ENCODE results near the gene SLC16A5. TPM values are rescaled to one million over a fixed set of nuclear protein-coding genes. Genes with fewer than 3 reads are reported as not detected.

SLC16A5 gene
- total and polyA plus RNA-seq, 2 experiments from 2014 or later, result 4.8 to 10.6 TPM

DNA sequence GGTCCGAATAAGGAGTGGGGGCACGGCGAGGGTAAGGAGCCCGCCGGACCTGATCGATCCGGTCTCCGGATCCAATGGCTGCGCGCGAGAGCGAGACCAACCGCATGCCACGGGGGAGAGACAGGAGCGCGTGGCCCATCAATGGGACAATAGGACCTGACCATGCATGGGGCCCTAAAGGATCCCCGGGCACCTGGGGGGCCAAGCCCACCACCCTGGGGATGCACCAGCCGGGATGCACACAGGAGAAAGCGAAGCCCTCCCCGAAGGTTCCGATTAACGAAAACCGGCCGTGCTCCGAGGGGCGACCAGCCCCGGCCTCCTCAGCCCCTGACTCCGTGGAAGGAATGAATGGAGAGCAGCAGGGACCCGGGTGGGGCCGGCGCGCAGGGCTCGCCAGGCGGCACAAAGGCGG is 66.0 kb downstream of the SLC16A5 start:
- Histone ChIP-seq H3K36me3 (ENCODE audit: low read depth) (no peaks in the 10 kb centered on the region), H4K20me1 (ENCODE audit: insufficient read depth) (no peaks in the 10 kb centered on the region), H3K4me2 (ENCODE audit: unreplicated experiment) (peak overlapping the region; percentile 84), H3K79me2 (ENCODE audit: insufficient read depth) (peaks cover 54% of the 10 kb centered on the region), H3K4me3 (peak overlapping the region; percentile 93), H2AFZ (peak overlapping the region; percentile 82), H3K9ac (peak overlapping the region; percentile 85), H3K27me3 (replicated peaks; ENCODE audit: insufficient read depth) (no peaks in the 10 kb centered on the region), H3K9me2 (ENCODE audit: insufficient read depth) (no peaks in the 10 kb centered on the region), H3F3A (ENCODE audit: insufficient read depth) (peaks cover 10% of the 10 kb centered on the region), H3K27ac (peak overlapping the region; percentile 59), H3K4me1 (ENCODE audit: insufficient read depth) (peaks cover 9% of the 10 kb centered on the region; the same call in 1 of the 2 replicates), H3K9me3 (ENCODE audit: low read depth) (no peaks in the 10 kb centered on the region)
- in situ Hi-C loops (cut with MboI), result no loop called here
- DNase-seq, result peak; percentile 51
- no peak for TF ChIP-seq EZH2 (IDR thresholded peaks at IDR 0.05; ENCODE audit: insufficient read depth, poor library complexity, severe bottlenecking)
- TF ChIP-seq EZH2phosphoT487 (IDR thresholded peaks at IDR 0.05; ENCODE audit: insufficient read depth, low read depth), result no peak
- WGBS, 2 experiments (ENCODE audit: low coverage in 1 of 2, low lambda C conversion rate in 2 of 2, missing lambda C conversion rate in 2 of 2), result 1 to 2% methylated on average over 32 to 34 of the region's 35 CpGs

DNA sequence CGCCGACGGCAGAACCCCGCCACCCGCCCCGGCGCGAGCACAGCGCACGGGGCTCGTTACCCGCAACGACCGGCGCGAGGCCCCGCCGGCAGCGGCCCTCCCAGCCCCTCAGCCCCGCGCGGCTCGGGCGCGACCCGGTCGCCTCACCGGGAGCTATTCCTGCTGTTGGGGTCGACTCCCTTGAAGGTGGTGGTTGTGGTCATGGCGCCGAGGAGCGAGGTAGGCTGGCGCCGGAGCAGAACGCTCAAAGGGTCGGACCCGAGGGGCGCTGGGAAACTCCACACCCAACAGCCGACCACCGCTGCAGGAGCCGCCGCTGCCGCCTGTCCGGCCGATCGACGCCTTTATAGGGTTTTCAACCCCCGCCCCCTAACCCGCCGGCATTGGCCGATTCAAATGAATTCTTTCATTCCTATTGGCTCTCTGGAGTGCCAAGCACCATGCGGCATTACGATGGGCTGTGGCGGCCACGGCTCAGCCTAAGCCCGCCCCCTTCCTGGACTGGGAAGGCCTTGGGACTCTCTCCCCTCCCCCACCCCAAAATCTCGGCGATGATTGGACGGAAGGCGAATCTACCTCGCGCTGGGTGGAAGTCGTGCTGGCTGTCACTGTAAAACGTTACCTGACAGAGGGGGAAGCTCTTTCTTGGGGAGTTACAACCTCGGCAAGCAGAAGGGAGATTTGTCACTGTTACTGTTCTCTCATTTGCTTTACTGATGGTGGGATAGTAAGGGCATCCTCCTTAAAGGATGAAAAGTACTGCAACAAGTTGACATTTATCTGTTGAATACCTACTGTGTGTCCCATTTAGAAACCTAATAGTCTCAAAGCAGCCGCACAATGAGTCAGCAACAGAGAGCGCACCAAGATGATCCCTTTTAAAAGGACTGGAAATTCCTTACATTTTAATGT is 66.7 kb downstream of the SLC16A5 start, which contains the start of gene JPT1:
Gene JPT1 (minus strand): TSS at position 318 of the 912 bp plus-strand sequence. CDS start 115 bp downstream, at position 203.
- Histone ChIP-seq H3K36me3 (ENCODE audit: low read depth) (no peaks in the 10 kb centered on the region), H3F3A (ENCODE audit: insufficient read depth) (peaks cover 17% of the 10 kb centered on the region), H2AFZ (peak within 1 kb of the TSS; percentile 83), H3K9me2 (ENCODE audit: insufficient read depth) (no peaks in the 10 kb centered on the region), H3K79me2 (ENCODE audit: insufficient read depth) (peaks cover 48% of the 10 kb centered on the region), H3K27me3 (replicated peaks; ENCODE audit: insufficient read depth) (no peaks in the 10 kb centered on the region), H4K20me1 (ENCODE audit: insufficient read depth) (no peaks in the 10 kb centered on the region), H3K9ac (peak within 1 kb of the TSS; percentile 85), H3K4me2 (ENCODE audit: unreplicated experiment) (peak within 1 kb of the TSS; percentile 84), H3K9me3 (ENCODE audit: low read depth) (no peaks in the 10 kb centered on the region), H3K27ac (peak within 1 kb of the TSS; percentile 59), H3K4me1 (ENCODE audit: insufficient read depth) (peaks cover 13% of the 10 kb centered on the region; the same call in 1 of the 2 replicates), H3K4me3 (peak within 1 kb of the TSS; percentile 93)
- 1 to 3% methylated on average over 41 to 59 of the region's 67 CpGs for WGBS, 2 experiments (ENCODE audit: low coverage in 1 of 2, low lambda C conversion rate in 2 of 2, missing lambda C conversion rate in 2 of 2)
- in situ Hi-C loops (cut with MboI), result no loop called here
- TF ChIP-seq EZH2phosphoT487 (IDR thresholded peaks at IDR 0.05; ENCODE audit: insufficient read depth, low read depth) (no peak), EZH2 (IDR thresholded peaks at IDR 0.05; ENCODE audit: insufficient read depth, poor library complexity, severe bottlenecking) (no peak)
- DNase-seq, result peak; percentile 99

DNA sequence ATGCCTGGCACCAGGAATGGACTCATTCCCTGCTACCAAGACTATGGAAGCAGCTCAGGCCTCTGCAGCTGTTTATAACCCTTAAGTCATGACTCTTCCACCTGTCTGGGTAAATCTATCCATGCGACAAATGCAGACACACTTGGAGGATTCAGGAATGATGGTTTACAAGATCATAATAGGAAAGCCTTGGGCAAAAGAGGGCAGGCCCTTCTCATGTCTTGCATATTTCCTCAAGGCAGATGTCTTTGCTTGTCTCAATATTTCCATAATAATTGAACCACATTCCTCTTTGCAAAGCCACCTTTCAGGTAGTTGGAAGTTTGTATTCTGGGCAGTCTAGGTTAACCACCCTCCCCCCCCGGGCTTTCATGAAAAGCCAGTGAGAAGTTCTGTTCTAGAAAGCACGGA is 67.4 kb downstream of the SLC16A5 start:
- Histone ChIP-seq H3K9me3 (ENCODE audit: low read depth) (no peaks in the 10 kb centered on the region), H3K4me2 (ENCODE audit: unreplicated experiment) (no peak overlapping the region), H3K4me1 (ENCODE audit: insufficient read depth) (peaks cover 18% of the 10 kb centered on the region; the same call in 1 of the 2 replicates), H3K27ac (no peak overlapping the region), H3K9ac (no peak overlapping the region), H3F3A (ENCODE audit: insufficient read depth) (peaks cover 23% of the 10 kb centered on the region), H3K36me3 (ENCODE audit: low read depth) (no peaks in the 10 kb centered on the region), H3K27me3 (replicated peaks; ENCODE audit: insufficient read depth) (no peaks in the 10 kb centered on the region), H2AFZ (peak overlapping the region; percentile 83; the same call in 1 of the 2 replicates), H3K4me3 (no peak overlapping the region), H3K9me2 (ENCODE audit: insufficient read depth) (no peaks in the 10 kb centered on the region), H4K20me1 (ENCODE audit: insufficient read depth) (no peaks in the 10 kb centered on the region), H3K79me2 (ENCODE audit: insufficient read depth) (peaks cover 40% of the 10 kb centered on the region)
- in situ Hi-C loops (cut with MboI), result no loop called here
- no peak for DNase-seq
- no peak for TF ChIP-seq EZH2 (IDR thresholded peaks at IDR 0.05; ENCODE audit: insufficient read depth, poor library complexity, severe bottlenecking)
- no peak for TF ChIP-seq EZH2phosphoT487 (IDR thresholded peaks at IDR 0.05; ENCODE audit: insufficient read depth, low read depth)
- 98 to 100% methylated on average over 3 of the region's 3 CpGs for WGBS, 2 experiments (ENCODE audit: low coverage in 1 of 2, low lambda C conversion rate in 2 of 2, missing lambda C conversion rate in 2 of 2)

Small RNAs within 50 kb of the gene (small RNA-seq; reads per million reads assigned to genes)
- gene AC111186.1 (ENCODE audit: low read depth, low replicate concordance), result not detected
- gene RF00019 (ENCODE audit: low read depth, low replicate concordance), result not detected
- not detected for gene RN7SL573P (ENCODE audit: low read depth, low replicate concordance)

Other genes starting within 250 kb of the SLC16A5 start
- gene GRIN2C, start 228.1 kb upstream of the SLC16A5 start, total RNA-seq (2014; rRNA removed; shearing (Covaris generic)), result not detected in 2 replicates
- not detected in 2 replicates for gene GRIN2C, start 228.1 kb upstream of the SLC16A5 start, polyA plus RNA-seq (2016; fragmentation: Nextera tagmentation; extraction: Ambion mirVana)
- 19.0 and 21.2 TPM in 2 replicates for gene FDXR, start 215.0 kb upstream of the SLC16A5 start, total RNA-seq (2014; rRNA removed; shearing (Covaris generic))
- 14.2 and 15.3 TPM in 2 replicates for gene FDXR, start 215.0 kb upstream of the SLC16A5 start, polyA plus RNA-seq (2016; fragmentation: Nextera tagmentation; extraction: Ambion mirVana)
- gene FADS6, start 194.3 kb upstream of the SLC16A5 start, total RNA-seq (2014; rRNA removed; shearing (Covaris generic)), result not detected in 2 replicates
- gene FADS6, start 194.3 kb upstream of the SLC16A5 start, polyA plus RNA-seq (2016; fragmentation: Nextera tagmentation; extraction: Ambion mirVana), result not detected in 2 replicates
- gene USH1G, start 164.7 kb upstream of the SLC16A5 start, total RNA-seq (2014; rRNA removed; shearing (Covaris generic)), result not detected in 2 replicates
- not detected in 2 replicates for gene USH1G, start 164.7 kb upstream of the SLC16A5 start, polyA plus RNA-seq (2016; fragmentation: Nextera tagmentation; extraction: Ambion mirVana)
- gene OTOP2, start 163.7 kb upstream of the SLC16A5 start, total RNA-seq (2014; rRNA removed; shearing (Covaris generic)), result not detected in 2 replicates
- not detected in 2 replicates for gene OTOP2, start 163.7 kb upstream of the SLC16A5 start, polyA plus RNA-seq (2016; fragmentation: Nextera tagmentation; extraction: Ambion mirVana)
- not detected in 2 replicates for gene OTOP3, start 152.1 kb upstream of the SLC16A5 start, total RNA-seq (2014; rRNA removed; shearing (Covaris generic))
- not detected in 2 replicates for gene OTOP3, start 152.1 kb upstream of the SLC16A5 start, polyA plus RNA-seq (2016; fragmentation: Nextera tagmentation; extraction: Ambion mirVana)
- gene HID1, start 115.2 kb upstream of the SLC16A5 start, total RNA-seq (2014; rRNA removed; shearing (Covaris generic)), result not detected in 2 replicates
- gene HID1, start 115.2 kb upstream of the SLC16A5 start, polyA plus RNA-seq (2016; fragmentation: Nextera tagmentation; extraction: Ambion mirVana), result not detected in 2 replicates
- 23.9 and 31.4 TPM in 2 replicates for gene CDR2L, start 100.3 kb upstream of the SLC16A5 start, total RNA-seq (2014; rRNA removed; shearing (Covaris generic))
- gene CDR2L, start 100.3 kb upstream of the SLC16A5 start, polyA plus RNA-seq (2016; fragmentation: Nextera tagmentation; extraction: Ambion mirVana), result 18.0 and 18.4 TPM in 2 replicates
- gene MRPL58, start 75.3 kb upstream of the SLC16A5 start, total RNA-seq (2014; rRNA removed; shearing (Covaris generic)), result 35.6 and 52.4 TPM in 2 replicates
- gene MRPL58, start 75.3 kb upstream of the SLC16A5 start, polyA plus RNA-seq (2016; fragmentation: Nextera tagmentation; extraction: Ambion mirVana), result 41.5 TPM in 2 replicates
- 215 and 287 TPM in 2 replicates for gene ATP5PD, start 41.0 kb upstream of the SLC16A5 start, total RNA-seq (2014; rRNA removed; shearing (Covaris generic))
- gene ATP5PD, start 41.0 kb upstream of the SLC16A5 start, polyA plus RNA-seq (2016; fragmentation: Nextera tagmentation; extraction: Ambion mirVana), result 511 and 522 TPM in 2 replicates
- 19.9 and 25.5 TPM in 2 replicates for gene KCTD2, start 40.7 kb upstream of the SLC16A5 start, total RNA-seq (2014; rRNA removed; shearing (Covaris generic))
- 6.5 and 7.7 TPM in 2 replicates for gene KCTD2, start 40.7 kb upstream of the SLC16A5 start, polyA plus RNA-seq (2016; fragmentation: Nextera tagmentation; extraction: Ambion mirVana)
- 1.3 and 3.8 TPM in 2 replicates for gene ARMC7, start 22.0 kb downstream of the SLC16A5 start, total RNA-seq (2014; rRNA removed; shearing (Covaris generic))
- 9.8 and 11.3 TPM in 2 replicates for gene ARMC7, start 22.0 kb downstream of the SLC16A5 start, polyA plus RNA-seq (2016; fragmentation: Nextera tagmentation; extraction: Ambion mirVana)
- 51.5 and 60.8 TPM in 2 replicates for gene NT5C, start 43.8 kb downstream of the SLC16A5 start, total RNA-seq (2014; rRNA removed; shearing (Covaris generic))
- gene NT5C, start 43.8 kb downstream of the SLC16A5 start, polyA plus RNA-seq (2016; fragmentation: Nextera tagmentation; extraction: Ambion mirVana), result 66.5 and 67.9 TPM in 2 replicates
- gene JPT1, start 66.6 kb downstream of the SLC16A5 start, total RNA-seq (2014; rRNA removed; shearing (Covaris generic)), result 54.0 and 59.8 TPM in 2 replicates
- 199 TPM in 2 replicates for gene JPT1, start 66.6 kb downstream of the SLC16A5 start, polyA plus RNA-seq (2016; fragmentation: Nextera tagmentation; extraction: Ambion mirVana)
- 70.8 and 86.5 TPM in 2 replicates for gene SUMO2, start 95.0 kb downstream of the SLC16A5 start, total RNA-seq (2014; rRNA removed; shearing (Covaris generic))
- gene SUMO2, start 95.0 kb downstream of the SLC16A5 start, polyA plus RNA-seq (2016; fragmentation: Nextera tagmentation; extraction: Ambion mirVana), result 465 and 472 TPM in 2 replicates
- gene NUP85, start 117.7 kb downstream of the SLC16A5 start, total RNA-seq (2014; rRNA removed; shearing (Covaris generic)), result 13.4 and 26.2 TPM in 2 replicates
- gene NUP85, start 117.7 kb downstream of the SLC16A5 start, polyA plus RNA-seq (2016; fragmentation: Nextera tagmentation; extraction: Ambion mirVana), result 31.4 and 44.0 TPM in 2 replicates
- 5.9 and 12.1 TPM in 2 replicates for gene GGA3, start 173.7 kb downstream of the SLC16A5 start, total RNA-seq (2014; rRNA removed; shearing (Covaris generic))
- gene GGA3, start 173.7 kb downstream of the SLC16A5 start, polyA plus RNA-seq (2016; fragmentation: Nextera tagmentation; extraction: Ambion mirVana), result 15.2 and 16.0 TPM in 2 replicates
- gene MRPS7, start 173.9 kb downstream of the SLC16A5 start, total RNA-seq (2014; rRNA removed; shearing (Covaris generic)), result 34.8 and 41.6 TPM in 2 replicates
- 87.6 and 87.8 TPM in 2 replicates for gene MRPS7, start 173.9 kb downstream of the SLC16A5 start, polyA plus RNA-seq (2016; fragmentation: Nextera tagmentation; extraction: Ambion mirVana)
- 10.7 and 33.1 TPM in 2 replicates for gene MIF4GD, start 183.3 kb downstream of the SLC16A5 start, total RNA-seq (2014; rRNA removed; shearing (Covaris generic))
- 14.1 and 14.4 TPM in 2 replicates for gene MIF4GD, start 183.3 kb downstream of the SLC16A5 start, polyA plus RNA-seq (2016; fragmentation: Nextera tagmentation; extraction: Ambion mirVana)
- gene SLC25A19, start 201.5 kb downstream of the SLC16A5 start, total RNA-seq (2014; rRNA removed; shearing (Covaris generic)), result 6.2 and 16.9 TPM in 2 replicates
- gene SLC25A19, start 201.5 kb downstream of the SLC16A5 start, polyA plus RNA-seq (2016; fragmentation: Nextera tagmentation; extraction: Ambion mirVana), result 6.7 and 6.8 TPM in 2 replicates